GM12875 (cell line): Measurements from ENCODE around the gene ELAC1.

Experiments used
- H3K4me3 ChIP-seq: one replicate; pipeline ENCODE4 v1.5.1; 2011; ENCODE audit warnings: low read depth, low read length, control low read depth
- CTCF ChIP-seq: IDR thresholded peaks from 2 replicates; pipeline ENCODE4 v1.5.1; 2011; ENCODE audit warnings: low read depth, mild to moderate bottlenecking, control low read depth, inconsistent platforms, low read length, moderate library complexity, borderline replicate concordance; ENCODE audit not compliant: insufficient read depth

ELAC1 gene

GRCh38 chr18:51029694-51030536, 62.1 kb downstream of the ELAC1 start, which contains the start of gene SMAD4:
TSS of gene SMAD4 (plus strand) at chr18:51030213. CDS start at chr18:51047047, 16,834 bp downstream.
- peak within 1 kb of the TSS; percentile 83 for H3K4me3 ChIP-seq
- no peak for TF ChIP-seq CTCF

- H3K4me3 ChIP-seq, result peak overlapping the region; percentile 83
- TF ChIP-seq CTCF, result no peak
These were observed 62.9 kb downstream of the ELAC1 start for GRCh38 chr18:51030537-51031258.

GRCh38 chr18:51032193-51032592, 64.4 kb downstream of the ELAC1 start:
- no peak for TF ChIP-seq CTCF
- no peak overlapping the region for H3K4me3 ChIP-seq

DNA sequence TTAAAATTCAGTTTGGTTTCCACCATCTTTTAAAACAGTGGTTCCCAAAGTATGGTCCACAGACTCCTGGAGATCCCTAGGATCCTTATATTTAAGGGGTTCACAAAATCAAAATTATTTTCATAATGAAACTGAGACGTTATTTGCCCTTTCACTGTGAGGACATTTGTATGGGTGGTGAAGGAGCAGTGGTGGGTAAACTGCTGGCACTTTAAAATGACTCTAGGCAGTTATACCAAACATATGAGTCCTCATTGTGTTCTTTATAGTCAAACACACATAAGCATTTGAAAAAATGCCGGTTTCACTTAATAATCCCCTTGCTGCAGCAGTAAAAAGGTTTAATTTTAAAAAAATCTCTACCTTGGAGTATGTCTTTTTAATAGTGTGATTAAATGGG, 69.4 kb downstream of the ELAC1 start:
- no peak for TF ChIP-seq CTCF
- H3K4me3 ChIP-seq, result no peak overlapping the region
